ENCODE results near the gene GHRH.

GHRH gene

GRCh38 chr20:37270576-37271420, 9.2 kb upstream of the GHRH start:
- H3K4me3 ChIP-seq (ENCODE audit: low read depth, low read length): no peak overlapping the region
- TF ChIP-seq CTCF (IDR thresholded peaks at IDR 0.05; ENCODE audit: low read depth, low read length): no peak

GRCh38 chr20:37267667-37268313, 6.2 kb upstream of the GHRH start:
- no peak overlapping the region for H3K4me3 ChIP-seq (ENCODE audit: low read depth, low read length)
- no peak for TF ChIP-seq CTCF (IDR thresholded peaks at IDR 0.05; ENCODE audit: low read depth, low read length)

GRCh38 chr20:37266940-37267666, 5.5 kb upstream of the GHRH start:
- no peak overlapping the region for H3K4me3 ChIP-seq (ENCODE audit: low read depth, low read length)
- no peak for TF ChIP-seq CTCF (IDR thresholded peaks at IDR 0.05; ENCODE audit: low read depth, low read length)

GRCh38 chr20:37265152-37265551, 3.5 kb upstream of the GHRH start:
- TF ChIP-seq CTCF (IDR thresholded peaks at IDR 0.05; ENCODE audit: low read depth, low read length): no peak
- no peak overlapping the region for H3K4me3 ChIP-seq (ENCODE audit: low read depth, low read length)

GRCh38 chr20:37263686-37264085, 2.1 kb upstream of the GHRH start:
- no peak for TF ChIP-seq CTCF (IDR thresholded peaks at IDR 0.05; ENCODE audit: low read depth, low read length)
- H3K4me3 ChIP-seq (ENCODE audit: low read depth, low read length): no peak overlapping the region

- H3K4me3 ChIP-seq (ENCODE audit: low read depth, low read length): no peak overlapping the region
- no peak for TF ChIP-seq CTCF (IDR thresholded peaks at IDR 0.05; ENCODE audit: low read depth, low read length)
These were observed 891 bp upstream of the GHRH start for GRCh38 chr20:37262505-37262904.

Data from WI38 (cell line).